GM19239 (cell line): ENCODE data around the gene LDLRAD4.

Experiments
- DNase-seq: peaks from one replicate; pipeline ENCODE4 v3.0.0; 2011; ENCODE audit warnings: low spot score; ENCODE audit not compliant: insufficient read length
- FAIRE-seq: peaks from 2 replicates; lab custom pipeline; 2011; peaks lifted over from hg19 to GRCh38; lab: Jason Lieb, UNC

Gene LDLRAD4

DNA sequence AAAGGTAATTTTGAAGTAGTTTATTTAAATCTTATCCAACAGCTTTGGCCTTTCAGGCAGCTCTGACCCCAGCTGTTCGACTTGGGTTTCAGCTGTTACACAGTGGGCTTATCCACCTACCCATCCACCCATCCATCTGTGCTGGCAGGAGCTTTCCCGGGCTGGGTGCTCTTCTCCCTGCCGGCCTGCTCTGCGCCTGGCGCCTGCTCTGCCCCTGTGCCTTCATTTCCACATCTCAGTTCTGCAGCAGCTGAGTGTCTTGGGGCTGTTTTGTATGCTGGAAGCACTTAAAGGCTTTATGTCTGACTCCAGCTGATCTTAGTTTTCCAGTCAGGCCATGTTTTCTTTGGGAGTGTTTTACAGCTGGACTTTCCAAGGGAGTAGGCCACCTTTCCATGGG lies 24.2 kb downstream of the LDLRAD4 start:
- no peak for FAIRE-seq
- DNase-seq: no peak

DNA sequence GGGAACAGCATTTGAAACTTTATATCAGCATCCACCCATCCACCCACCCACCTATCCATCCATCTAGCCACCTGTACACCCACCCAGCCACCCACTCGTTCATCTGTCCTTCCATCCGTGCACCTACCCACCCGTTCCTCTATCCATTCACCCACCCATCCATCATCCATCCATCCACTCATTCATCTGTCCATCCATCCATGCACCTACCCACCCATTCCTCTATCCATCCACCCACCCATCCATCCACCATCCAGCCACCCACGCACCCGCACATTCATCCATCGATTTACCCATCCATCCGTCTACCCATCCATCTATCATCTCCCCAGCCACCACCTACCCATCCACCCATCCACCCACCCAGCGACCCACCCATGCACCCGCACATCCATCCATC lies 24.8 kb downstream of the LDLRAD4 start:
- DNase-seq (no peak), FAIRE-seq (no peak)

DNA sequence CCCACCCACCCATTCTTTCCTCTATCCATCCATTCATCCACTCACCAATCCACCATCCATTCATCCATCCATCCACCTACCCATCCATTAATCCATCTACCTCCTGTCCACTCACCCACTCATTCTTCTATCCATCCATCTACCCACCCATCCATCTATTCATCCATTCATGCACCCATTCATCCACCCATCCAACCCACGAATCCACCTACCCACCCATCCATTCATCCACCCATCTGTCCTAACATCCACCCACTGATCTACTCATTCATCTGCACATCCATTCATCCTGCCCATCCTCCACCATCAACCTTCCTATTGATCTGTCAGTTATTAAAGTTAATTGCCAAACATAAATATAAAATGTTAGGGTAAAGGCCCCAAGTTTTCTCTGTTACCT lies 25.6 kb downstream of the LDLRAD4 start:
- FAIRE-seq: no peak
- no peak for DNase-seq

DNA sequence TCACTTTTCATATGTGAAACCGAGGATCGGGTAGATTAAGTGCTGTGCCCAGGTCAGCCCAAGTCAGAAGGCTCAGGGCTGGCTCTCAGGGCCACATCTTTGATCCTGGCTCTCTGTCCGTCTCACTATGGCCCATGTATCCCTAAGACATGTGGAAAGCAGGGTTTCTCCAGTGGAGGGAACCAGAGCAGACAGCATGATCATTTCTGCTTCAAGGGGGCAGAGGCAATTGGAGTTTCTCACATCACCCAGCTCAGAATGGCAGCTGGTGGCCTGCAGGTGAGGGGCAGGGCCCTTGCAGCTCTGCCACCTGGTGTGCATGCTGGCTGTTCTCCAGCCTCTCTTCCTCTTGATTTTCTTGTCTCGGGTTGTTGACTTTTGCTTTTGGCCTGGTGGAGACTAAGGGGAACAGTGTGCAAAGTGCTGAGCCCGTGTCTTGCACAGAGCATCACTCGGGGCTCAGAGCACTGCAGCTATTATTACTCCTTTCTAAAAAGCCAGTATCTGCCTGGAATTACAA lies 27.0 kb downstream of the LDLRAD4 start:
- DNase-seq: no peak
- no peak for FAIRE-seq

DNA sequence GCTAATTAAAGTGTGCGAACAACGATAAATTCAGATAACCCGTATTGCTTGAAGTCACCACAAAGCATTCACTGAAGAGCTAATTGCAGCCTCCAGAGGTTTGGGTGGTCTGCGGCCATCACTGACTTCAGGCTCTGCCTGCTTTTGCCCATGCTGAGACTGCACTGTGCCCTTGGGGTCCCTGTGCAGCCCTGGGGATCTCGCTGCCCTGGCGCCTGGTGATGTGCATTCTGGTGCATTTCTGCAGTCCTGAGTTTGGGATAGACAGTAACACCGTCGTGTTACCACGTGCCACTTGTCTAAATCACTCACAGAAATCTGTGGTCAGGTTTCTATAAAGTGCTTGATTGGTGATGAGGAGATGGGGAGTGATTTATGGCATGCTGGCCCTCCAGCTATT lies 27.6 kb downstream of the LDLRAD4 start:
- FAIRE-seq (no peak), DNase-seq (no peak)

DNA sequence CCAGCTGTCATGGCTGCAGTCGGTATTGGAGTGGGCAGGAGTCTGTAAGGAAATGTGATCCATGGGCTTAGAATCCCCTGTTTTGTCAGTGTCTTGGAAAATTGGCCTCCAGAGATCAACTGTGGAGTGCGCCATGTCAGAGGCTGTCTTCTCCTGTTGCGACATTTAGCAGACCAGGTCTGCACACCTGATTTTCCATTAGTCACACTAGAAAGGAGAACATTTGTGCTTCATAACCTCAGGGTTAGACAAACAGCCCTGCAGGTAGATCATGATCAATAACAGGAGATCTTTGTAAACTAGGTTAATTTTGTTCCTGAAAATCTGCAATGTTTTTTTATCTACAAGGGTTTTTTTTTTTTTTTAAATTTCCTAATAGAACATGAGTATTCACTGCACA lies 28.0 kb downstream of the LDLRAD4 start:
- FAIRE-seq: no peak
- DNase-seq: no peak

DNA sequence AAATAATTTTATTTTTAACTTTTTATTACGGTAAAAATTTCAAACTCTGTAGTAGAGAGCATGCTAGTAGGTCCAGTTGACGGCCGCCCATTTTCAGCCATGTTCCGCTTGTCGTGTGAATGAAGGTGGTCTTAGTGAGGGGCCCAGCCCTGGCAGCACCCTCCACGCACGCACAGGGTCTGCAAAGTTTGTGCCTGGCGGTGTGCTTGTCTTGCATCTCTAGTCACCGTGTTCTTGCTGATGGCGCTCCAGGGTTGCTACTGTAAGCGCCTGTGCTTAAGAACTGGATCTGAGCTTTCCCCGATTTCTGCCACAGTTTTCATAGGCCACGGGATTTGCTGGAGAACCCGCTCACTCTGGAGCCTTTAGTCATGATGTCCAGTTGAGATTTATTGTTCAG lies 28.9 kb downstream of the LDLRAD4 start:
- FAIRE-seq: no peak

DNA sequence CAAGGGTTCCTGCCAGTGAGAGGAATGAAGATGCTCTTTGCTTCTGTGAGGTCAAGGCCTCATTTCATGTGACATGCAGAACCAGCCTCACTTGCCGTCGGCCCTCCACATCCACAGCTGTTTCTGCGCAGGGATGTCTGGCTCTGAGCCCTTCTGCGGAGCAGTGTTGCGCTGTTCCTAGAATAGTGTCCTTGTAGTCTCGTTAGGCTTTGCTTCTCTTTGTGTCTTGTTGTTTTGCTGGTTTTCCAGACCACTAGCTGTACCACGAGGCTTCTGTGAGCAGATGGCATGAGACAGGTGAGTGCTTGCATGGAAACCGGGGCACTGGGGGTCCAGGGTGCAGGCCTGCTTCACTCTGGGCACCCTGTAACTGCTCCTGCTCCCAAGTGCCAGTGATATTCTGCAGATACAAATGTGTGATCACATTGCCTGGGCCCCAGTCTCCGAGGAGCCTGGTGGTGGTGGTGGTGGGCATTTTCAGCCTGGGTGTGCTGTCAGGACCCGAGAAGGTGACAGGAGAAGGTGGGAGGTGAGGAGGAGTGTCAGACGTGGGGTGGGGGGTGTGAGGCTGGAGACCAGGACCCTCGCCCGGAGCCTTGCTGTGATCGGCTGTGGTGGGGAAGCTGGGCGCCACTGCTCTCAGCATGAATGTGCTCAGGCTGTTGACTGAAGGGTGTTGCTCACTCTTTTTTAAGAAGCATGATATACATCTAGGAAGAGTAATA lies 34.3 kb downstream of the LDLRAD4 start:
- DNase-seq (no peak), FAIRE-seq (no peak)

More for the DNA sequence above, 28.9 kb downstream of the LDLRAD4 start:
- no peak for DNase-seq

DNA sequence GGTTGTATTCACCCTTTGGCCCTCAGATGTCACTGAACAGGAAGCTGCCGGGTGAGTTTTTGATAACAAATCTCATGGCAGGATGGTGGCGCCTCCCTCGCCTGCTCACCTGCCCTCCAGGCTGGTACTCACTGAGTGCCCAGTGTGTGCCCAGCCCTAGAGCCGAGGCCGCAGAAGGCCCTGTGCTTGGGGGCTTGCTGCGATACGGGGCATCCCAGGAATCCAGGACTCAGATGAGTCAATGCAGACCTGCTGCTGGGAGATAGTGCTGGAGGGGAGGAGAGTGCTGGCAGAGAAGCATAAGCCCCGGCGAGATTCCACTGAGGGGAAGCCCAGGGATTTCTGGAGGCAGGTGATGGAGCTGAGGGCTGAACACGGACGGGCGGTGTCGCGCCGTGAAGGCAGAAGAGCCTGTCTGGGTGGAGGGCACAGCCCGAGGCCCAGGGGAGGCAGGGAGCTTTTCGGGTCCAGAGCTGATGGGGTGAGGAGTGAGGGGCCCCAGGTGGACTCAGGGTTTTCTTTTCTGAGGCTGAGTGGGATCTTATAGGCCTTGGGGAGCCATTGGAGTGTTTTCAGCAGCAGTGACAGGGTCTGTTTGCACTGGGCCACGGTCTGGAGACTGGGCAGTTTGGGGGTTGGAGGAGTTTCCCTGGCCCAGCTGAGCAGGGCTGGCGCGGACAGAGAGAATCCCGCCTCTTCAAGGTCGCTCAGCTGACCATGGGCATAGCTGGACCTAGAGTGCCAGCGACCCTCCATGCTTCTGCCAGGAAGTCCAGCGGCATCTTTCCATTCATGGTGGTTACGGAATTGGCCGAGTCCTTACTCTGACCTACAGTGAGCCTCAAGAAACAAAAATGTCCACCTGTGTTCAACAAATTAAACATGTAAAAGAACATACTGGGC lies 35.5 kb downstream of the LDLRAD4 start:
- FAIRE-seq (no peak), DNase-seq (no peak)

DNA sequence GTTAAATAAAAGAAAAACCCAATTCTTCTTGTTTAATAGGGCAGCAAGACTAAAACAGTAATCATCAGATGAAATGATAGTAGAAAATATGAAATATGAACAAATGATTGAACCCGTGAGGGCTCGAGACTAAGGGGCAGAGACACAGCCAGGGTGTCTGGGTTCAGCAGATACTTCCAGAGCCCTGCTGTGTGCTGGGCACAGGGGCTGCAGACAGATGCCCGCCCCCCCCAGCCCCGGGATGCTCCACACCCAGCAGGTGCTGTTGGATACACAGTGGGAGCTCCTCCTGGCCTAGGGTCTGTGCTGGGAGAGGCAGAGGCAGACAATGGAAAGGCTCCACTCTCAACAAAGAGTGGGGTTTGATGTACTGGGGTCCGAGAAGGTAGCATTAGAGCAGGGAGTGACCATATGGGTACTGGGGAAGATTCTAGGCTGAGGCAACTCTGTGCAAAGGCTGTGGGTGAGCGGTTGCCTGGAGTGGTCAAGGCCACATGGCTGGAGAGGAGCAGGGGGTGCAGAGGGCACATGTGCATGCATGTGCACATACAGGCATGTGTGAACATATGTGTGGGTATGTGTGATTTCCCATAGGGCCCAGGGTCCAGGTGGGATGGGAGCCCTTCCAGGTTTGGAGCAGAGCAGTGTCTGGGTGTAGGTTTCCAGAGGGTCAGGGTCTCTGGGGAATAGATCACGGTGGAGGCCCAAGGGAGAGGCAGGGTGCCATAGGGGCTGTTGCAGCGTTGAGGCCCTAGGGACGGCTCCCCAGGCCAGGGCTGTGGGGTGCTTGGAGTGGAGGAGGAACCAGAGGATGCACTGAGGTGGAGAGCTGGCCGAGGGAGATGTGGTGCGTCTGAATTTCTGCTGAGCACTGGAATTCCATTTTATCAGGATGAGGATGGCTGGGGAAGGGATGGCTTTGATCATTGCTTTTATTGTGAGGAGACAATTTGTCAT lies 36.7 kb downstream of the LDLRAD4 start:
- DNase-seq (no peak), FAIRE-seq (no peak)

DNA sequence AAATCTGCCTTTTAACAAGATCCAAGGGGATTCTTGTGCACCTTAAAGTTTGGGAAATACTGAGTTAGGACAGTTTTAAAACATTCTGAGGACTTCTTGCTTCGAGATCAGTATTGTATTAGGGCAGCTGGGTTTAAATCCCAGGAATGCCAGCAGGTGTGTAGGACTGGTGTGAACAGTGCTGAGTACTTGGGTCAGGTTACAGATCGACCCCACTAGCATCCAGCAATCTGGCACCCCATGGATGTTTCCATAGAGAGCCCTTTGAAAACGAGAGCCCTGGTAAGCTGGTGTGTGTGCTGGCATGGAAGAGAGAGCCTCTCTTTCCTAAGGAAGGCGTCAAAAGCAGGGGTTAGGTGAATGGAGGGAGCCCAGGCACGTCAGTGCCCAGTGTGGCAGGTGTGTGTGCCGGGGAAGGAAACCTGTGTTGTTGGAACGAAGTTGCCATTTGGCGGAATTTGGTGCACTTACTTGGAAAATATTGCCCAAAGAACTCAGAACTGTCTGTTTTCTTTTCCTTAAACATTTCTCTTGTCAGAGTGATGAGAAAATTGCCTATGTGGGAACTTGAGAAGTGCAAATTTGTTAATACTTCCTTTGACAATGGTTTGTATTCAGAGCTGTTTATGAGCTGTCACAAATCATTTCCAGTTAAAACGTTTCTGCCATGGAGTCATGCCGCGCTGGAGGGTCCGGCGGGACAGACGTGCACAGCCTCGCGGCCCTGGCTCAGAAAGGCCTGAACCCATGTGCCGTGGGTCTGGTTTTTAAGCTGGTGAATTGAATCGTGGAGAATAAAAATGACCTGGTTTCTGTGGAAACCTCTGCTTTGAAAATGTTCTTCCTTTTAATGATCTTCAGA lies 38.1 kb downstream of the LDLRAD4 start:
- DNase-seq (no peak), FAIRE-seq (no peak)

DNA sequence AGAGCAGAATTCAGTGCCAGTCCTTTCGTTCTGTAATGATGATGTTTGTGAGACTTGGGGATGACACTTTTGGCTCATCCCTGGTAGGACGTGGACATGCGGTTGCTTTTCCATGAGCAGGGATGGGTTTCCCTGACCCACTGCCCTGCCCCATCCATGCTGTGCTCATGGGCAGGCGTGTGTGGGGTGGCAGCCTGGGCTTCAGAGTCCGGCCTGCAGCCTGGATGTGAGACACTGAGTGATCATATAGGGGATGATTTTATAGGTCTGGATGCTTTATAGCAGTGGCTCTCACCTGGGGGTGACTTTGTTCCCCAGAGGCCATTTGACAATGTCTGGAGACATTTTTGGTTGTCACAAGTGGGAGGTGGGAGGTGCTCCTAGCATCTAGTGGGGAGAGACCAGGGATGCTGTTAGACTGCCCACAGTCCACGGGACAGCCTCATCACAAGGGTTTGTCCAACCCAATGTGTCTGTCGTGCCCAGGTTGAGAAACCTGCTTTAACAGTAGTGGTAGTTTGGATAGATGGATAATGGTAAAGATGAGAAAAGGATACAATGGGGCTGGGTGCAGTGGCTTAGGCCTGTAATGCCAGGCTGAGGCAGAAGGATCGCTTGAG lies 38.9 kb downstream of the LDLRAD4 start:
- FAIRE-seq: no peak
- no peak for DNase-seq

DNA sequence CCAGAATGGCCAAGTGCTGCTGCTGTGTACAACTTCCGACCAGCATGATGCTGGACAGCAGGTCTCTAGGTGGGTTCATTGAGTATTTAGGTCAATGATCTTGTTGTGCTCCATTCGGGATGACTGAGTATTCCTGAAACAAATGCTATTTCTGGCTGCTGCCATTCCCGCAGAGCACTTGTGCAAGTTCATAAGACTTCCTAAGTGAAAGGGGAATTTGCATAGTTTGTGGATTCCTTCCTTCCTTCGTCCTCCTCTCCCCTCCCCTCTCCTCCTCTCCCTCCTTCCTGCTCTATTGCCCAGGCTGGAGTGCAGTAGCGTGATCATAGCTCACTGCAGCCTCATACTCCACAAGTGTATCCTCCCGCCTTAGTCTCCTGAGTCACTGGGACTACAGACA lies 40.4 kb downstream of the LDLRAD4 start:
- FAIRE-seq (no peak), DNase-seq (no peak)

DNA sequence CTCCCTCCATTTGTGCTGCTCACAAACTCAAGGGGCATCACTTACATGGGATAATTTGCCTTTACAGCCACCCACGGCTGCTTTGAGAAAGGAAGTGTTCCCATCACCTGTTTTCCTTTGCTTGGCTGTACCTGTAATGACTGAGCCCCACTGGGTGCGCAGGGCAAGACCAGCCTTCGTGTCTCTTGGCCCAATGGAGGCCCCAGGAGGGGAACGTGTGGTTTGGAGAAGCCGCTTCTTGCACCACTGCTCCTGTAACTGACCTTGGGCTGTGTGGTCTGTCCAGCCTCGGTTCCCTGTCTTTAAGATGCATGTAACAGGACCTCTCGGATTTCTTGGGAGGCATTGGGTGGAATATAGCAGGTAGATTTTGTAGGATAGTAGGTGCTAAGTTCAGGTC lies 41.1 kb downstream of the LDLRAD4 start:
- no peak for DNase-seq
- no peak for FAIRE-seq

DNA sequence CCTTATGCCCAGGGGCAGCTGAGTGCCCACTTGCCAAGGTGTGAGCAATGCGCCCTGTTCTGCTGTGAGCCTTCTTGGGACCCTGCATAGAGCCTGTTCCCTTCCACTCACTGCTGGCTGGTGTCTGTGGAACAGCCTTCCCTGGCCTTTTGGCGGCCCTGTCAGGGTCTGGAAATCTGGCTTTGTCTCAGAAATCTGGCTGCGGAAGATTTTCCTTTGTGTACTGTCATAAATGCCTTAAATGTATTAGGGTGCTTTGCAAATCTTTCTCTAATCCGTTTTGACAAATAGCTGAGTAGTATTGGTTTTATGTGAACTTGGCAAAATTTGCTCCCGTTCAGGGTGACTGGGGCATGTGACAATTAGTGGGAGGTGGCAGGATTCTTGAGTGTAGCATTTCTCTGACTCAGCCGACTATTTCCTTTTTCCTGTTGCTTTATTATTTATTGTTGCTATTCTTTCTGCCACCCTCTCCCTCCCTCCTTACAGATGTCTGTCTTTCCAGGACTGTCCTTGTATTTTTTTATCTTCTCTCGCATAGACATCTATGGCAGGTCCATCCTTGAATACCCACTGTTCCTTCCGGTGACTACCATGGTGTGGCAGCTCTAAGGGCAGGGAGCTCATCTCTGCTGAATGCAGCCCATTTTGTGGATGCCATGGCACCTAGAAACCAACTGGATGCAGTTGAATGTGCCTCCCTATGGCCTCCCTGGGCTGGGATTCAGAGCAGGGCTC lies 41.8 kb downstream of the LDLRAD4 start:
- FAIRE-seq (no peak), DNase-seq (no peak)

DNA sequence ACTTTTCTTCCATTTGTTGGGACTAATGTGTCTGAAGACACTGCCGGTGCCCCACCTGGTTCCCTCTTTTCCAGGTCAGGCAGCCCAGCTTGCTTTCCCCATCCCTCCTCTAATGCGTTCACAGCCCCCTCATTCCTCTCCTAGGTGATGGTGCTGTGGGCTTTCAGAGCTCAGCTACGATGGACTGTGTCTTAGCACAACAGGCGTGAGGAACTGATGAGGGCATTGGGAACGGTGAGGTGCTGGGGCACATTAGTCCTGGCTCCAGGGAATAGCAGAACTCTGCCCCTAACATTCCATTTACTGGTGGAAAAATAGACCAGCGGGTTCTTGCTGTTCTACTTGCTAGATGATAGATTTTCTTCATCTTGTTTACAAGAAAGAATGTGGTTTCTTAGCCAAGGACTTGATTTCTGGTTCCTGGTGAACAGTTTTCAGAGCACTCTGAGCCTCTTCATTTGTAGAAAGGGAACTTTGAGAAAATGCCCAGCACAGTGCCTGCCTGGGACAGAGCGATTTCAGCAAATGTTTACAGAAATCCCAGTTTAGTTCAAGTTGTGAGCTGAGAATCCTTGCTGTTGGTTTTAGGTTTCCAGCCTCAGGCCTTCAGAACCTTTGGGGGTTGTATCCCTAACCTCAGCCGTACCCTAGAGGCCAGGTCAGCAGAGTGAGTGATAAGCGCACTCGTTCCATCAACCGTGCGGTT lies 42.5 kb downstream of the LDLRAD4 start:
- DNase-seq: no peak
- no peak for FAIRE-seq

DNA sequence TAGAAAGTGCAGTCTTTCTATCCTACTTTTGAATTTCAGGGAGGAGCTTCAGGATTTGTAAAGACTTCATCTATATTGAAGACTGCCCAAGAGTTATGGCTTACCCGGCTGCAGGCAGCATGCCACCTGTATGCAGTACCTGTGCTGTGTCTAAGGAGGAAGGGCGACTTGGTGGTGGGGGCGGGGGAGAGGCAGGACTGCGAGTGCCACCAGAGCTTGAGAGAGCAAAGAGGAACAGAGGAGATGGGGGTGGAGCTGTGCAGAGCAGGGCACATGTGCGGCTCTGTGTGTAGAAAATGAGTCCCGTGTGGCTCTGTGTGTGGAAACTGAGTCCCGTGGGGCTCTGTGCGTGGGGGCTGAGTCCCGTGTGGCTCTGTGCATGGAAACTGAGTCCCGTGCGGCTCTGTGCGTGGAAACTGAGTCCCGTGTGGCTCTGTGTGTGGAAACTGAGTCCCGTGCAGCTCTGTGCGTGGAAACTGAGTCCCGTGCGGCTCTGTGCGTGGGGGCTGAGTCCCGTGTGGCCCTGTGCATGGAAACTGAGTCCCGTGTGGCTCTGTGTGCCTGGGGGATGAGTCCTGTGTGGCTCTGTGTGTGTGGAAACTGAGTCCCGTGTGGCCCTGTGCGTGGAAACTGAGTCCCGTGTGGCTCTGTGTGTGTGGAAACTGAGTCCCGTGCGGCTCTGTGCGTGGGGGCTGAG lies 43.2 kb downstream of the LDLRAD4 start:
- DNase-seq: no peak
- no peak for FAIRE-seq
